HS-5 (cell line): ENCODE measurements around the gene LCAT.
A peak's percentile ranks its signal among the peaks of the same experiment; 100 is the strongest.
"Not testable (repeated sequence)": the region's sequence is repeated elsewhere in the genome, so short reads cannot be mapped to it uniquely, and the experiment has no call there.

Source experiments
- DNase-seq: peaks from one replicate; pipeline ENCODE4 v3.0.0-alpha.2; 2012; ENCODE audit warnings: low read depth

LCAT gene

DNA sequence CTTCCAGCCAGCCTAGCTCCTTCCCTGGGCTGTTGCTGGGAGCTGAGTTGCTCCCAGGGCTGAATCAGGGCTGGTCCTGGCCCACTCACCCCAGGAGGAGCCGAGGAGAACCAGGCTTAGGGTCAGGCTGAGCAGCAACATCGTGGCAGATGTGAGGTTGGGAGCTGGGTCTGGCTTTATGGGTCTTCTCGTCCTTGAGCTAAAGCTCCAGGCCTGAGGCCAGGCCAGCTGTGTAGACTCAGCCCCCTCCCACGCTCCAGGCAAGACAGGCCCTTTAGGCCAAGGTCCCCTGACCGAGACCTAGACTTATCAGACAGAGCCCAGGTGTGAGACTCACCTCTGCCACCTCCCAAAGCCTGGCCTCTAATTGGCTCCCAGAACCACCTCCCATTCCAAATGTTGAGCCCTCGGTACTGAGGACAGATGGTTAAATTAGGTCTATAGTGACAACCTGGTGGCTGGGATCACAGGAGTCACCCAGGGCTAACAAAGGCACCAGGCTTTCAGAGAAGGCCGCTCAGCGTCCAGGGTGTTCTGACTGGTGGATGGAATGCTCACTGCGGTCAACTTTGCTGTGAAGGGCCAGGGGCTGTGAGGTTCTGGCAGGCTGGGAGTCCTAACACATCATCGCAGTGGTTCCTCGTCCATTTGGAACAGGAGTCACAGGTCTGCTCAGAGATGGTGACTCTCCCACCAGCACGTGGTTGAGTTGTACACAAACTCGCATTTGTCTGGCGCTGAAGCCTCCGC, 12.0 kb downstream of the LCAT start, which contains the start of gene CTRL:
Gene CTRL (minus strand): TSS at position 151 of the 750 bp plus-strand sequence. CDS start 10 bp downstream, at position 141.
- DNase-seq, result no peak

DNA sequence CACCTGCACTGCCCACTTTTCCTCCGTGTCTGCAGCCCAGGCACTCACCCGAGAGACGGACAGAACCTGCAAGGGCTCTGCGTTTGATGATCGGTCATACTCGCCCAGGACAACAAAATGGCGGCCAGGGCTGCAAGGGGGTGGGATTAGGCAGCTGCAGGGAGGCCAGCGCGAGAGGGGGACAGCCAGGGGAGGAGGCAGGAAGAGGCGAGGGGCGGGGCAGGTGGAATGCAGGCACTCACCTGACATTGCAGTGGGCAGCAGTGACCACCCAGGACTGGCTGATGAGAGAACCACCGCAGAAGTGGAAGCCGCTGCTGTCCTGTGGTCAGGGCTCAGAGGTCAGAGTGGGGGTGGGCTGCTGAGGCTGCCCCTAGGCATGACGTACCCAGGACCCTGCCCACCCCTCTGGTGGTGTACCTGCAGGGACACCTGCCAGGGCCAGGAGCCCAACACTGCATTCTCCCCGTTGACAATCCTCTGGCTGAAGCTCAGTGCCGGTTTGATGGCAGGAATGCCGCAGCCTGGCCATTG, 13.2 kb downstream of the LCAT start:
- no peak for DNase-seq

DNA sequence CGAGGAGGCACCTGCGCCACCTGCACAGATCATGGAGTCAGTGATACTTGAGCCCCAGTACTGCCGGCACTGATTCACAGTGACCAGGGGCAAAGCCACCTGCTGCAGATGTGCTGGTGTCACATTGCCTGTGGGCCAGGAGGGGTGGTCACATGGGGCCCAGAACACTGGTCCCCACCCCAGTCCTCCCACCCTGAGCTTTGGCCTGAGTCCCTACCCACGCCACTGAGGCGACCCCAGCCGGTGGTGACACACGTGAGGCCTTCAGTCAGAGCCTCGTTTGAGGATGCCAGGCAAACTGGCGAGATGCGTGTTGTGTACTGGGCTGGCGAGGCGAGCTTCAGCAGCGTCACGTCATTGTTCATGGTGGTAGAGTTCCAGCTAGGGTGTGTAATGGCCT, 13.7 kb downstream of the LCAT start:
- no peak for DNase-seq

GRCh38 chr16:67928561-67929364, 15.2 kb downstream of the LCAT start:
- DNase-seq, result no peak

DNA sequence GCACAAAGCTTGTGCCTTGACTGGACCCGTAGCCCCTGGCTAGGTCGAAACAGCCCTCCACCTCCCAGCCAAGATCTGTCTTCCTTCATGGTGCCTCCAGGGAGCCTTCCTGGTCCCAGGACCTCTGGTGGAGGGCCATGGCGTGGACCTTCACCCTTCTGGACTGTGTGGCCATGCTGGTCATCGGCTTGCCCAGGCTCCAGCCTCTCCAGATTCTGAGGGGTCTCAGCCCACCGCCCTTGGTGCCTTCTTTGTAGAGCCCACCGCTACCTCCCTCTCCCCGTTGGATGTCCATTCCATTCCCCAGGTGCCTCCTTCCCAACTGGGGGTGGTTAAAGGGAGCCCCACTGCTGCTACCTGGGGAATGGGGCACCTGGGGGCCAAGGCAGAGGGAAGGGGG, 15.8 kb downstream of the LCAT start:
- no peak for DNase-seq

DNA sequence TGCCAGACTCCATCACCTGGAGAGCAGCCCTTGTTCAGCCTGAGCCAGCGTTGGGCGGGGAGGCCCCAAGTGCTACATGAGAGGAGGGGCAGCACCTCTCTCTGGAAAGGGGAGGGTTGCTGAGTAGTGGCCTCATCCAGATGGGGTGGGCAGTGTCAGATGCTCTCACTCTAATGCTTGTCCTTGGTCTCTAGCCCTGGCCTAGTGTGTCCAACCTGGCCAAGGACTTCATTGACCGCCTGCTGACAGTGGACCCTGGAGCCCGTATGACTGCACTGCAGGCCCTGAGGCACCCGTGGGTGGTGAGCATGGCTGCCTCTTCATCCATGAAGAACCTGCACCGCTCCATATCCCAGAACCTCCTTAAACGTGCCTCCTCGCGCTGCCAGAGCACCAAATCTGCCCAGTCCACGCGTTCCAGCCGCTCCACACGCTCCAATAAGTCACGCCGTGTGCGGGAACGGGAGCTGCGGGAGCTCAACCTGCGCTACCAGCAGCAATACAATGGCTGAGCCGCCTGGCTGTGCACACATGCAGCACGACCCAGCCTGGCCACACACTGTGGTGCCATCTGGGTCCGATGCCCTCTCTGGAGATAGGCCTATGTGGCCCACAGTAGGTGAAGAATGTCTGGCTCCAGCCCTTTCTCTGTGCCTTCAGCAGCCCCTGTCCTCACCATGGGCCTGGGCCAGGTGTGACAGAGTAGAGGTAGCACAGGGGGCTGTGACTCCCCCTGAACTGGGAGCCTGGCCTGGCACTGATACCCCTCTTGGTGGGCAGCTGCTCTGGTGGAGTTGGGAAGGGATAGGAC, 16.6 kb downstream of the LCAT start:
- DNase-seq, result no peak

DNA sequence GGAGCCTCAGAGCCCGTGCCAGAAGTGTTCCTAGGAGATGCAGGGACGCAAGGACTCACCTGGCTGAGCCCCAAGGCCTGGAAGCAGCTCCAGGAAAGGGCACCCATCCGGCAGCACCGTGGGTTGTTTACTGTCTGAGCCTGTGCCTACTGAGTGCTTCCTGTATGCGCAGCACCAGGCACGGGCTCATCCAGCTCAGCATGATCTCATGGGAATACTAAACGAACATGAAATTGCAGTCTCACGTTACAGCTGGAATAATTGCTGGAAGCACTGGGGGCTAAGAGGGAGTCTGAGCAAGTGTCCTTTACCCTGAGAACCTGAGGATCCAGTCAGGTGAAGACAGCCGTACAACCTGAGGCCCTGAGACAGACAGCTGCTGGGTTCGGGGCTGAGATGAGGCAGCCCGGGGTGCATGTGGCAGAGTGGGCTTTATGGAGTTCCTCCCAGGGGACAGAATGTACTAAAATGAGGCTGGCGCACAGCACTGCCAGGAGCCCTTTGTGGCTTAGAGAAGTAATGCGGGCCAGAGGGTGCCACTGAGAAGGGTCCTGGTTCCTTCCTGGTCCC, 17.7 kb downstream of the LCAT start:
- no peak for DNase-seq

DNA sequence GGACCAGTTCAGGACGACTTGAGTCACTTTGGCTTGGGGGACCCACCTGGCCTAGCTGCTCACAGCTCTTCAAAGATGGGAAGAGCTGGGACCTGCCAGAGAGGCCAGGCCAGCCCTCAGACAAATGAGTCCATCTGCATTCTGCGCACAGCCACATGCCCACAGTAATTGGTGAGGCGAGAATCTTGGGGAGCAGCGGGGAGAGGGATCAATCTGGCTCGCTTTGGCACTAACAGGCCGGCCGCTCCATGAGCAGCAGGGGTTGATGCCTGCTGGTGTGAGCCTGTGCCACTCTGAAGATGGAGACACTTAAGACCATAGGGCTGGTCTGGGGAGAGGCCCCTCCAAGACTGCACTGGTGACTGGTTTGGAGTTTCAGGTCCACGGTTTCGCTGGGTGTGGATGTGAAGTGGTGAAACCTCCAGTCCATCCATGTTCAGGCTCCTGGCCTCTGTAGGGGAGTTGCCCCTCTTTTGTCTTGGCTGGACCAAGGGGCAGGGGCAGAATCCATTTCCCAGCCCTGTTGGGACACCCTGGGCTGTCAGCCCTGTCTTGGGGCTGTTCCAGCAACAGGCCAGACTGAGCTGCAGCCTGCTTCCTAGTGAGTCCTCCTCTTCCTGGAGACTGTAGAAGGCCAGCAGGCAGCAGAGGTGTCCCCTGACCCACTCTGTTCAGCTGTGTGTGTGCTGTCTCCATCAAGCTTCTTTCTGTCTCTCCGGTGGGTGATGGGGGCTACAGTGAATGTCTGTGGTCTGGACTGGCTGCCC, 19.6 kb downstream of the LCAT start:
- DNase-seq, result no peak

GRCh38 chr16:67923414-67924116, 20.4 kb downstream of the LCAT start:
- DNase-seq, result no peak

- no peak for DNase-seq
Observed at GRCh38 chr16:67922740-67923139, 21.2 kb downstream of the LCAT start.

GRCh38 chr16:67922221-67922620, 21.7 kb downstream of the LCAT start:
- DNase-seq, result no peak

- no peak for DNase-seq
Observed at GRCh38 chr16:67919622-67920221, 24.2 kb downstream of the LCAT start.

- DNase-seq, result peak; percentile 87
Observed at GRCh38 chr16:67917852-67918236, 26.1 kb downstream of the LCAT start.

DNA sequence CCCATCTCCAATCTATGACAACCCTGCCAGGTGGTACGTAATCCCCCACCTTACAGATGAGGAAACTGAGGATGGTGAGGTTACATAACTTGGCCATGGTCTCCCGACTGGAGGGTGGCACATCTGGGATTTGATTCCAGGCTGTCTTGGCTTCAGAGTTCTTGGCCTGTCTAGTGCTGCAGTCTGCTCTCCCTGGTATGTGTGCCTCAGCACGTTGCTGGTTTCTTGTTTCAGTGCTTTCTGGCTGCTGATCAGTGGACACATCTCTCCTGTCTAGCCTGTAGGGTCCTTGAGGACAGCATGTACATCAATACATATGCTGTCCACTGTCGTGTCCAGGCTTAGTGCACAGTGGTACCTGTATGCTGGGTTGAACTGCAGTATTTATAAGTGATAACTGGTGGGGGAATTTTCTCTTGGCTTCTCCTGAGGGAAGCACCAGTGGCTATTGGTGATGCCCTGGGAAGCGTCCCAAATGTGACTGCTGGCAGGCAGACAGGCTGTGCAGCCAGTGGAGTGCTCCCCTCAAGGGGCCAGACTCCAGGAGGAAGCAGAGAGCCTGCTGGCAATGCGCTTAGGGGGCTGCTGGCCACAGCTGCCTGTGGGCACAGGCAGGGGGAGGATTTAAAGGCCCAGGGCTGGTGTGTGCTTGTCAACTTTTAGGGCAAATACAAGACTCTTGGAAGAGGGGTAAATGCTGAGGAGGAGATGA, 26.6 kb downstream of the LCAT start:
- DNase-seq, result no peak

GRCh38 chr16:67915831-67916723, 27.8 kb downstream of the LCAT start:
- no peak for DNase-seq

DNA sequence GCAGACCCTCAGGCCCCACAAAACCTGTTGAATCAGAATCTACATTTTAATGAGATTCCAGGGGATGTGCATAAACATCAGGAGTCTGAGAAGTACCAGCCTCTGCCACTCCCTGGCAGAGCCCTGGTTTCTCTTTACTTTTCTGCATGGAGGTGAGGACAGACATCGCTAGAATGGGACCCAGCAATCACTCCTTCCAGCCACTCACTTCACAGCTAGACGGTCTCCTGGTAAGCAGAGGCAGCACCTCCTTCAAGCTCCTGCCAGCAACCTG, 28.5 kb downstream of the LCAT start:
- not testable (repeated sequence) for DNase-seq

GRCh38 chr16:67914758-67915495, 29.0 kb downstream of the LCAT start:
- no peak for DNase-seq

DNA sequence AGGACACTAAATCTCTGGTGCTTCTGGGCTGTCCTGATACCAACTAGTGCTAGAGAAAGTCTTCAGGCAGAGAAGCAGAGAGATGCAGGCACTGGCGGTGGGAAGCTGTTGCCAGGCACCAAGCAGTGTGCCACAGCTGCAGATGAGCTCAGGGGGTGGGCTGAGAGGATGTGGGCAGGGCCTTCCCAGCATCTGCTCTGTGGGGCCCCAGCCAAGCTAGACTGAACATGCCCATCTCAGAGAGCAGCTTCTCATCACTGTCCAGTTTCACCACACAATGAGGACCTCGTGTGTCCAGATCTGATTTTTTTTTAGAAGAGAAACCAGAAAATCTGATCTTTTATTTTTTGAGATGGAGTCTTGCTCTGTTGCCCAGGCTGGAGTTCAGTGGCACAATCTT, 33.8 kb downstream of the LCAT start:
- DNase-seq, result no peak
